Skeletal muscle cell (primary cell): Measurements from ENCODE around the gene ZBTB45.
"Not testable (repeated sequence)": the region's sequence is repeated elsewhere in the genome, so short reads cannot be mapped to it uniquely, and the experiment has no call there.

Experiments
- DNase-seq: peaks from one replicate; pipeline ENCODE4 v3.0.0-alpha.2; 2010; ENCODE audit warnings: low read depth
- H3K4me3 ChIP-seq: 2 replicates; pipeline ENCODE4 v1.5.1; 2011; ENCODE audit warnings: low read depth, mild to moderate bottlenecking, control low read depth, low read length, moderate library complexity

ZBTB45 gene

GRCh38 chr19:58514564-58515022 is 5.0 kb downstream of the ZBTB45 start:
- no peak for DNase-seq
- peak overlapping the region; percentile 55 for H3K4me3 ChIP-seq

- peak overlapping the region; percentile 55 for H3K4me3 ChIP-seq
- peak; percentile 56 for DNase-seq
Measured at GRCh38 chr19:58513694-58514563, 5.7 kb downstream of the ZBTB45 start.

- DNase-seq: no peak
- no peak overlapping the region for H3K4me3 ChIP-seq
Measured at GRCh38 chr19:58513213-58513693, 6.4 kb downstream of the ZBTB45 start.

- DNase-seq: no peak
- H3K4me3 ChIP-seq: no peak within 1 kb of the TSS
Measured at GRCh38 chr19:58511353-58512208, 8.0 kb downstream of the ZBTB45 start, which contains the start of gene SLC27A5. Gene SLC27A5 (minus strand): TSS chr19:58511992. CDS start chr19:58511955, 37 bp downstream.

GRCh38 chr19:58510084-58510862 is 9.3 kb downstream of the ZBTB45 start:
- no peak overlapping the region for H3K4me3 ChIP-seq
- DNase-seq: no peak

GRCh38 chr19:58509731-58510083 is 9.9 kb downstream of the ZBTB45 start:
- DNase-seq: no peak
- H3K4me3 ChIP-seq: no peak overlapping the region

GRCh38 chr19:58507602-58508223 is 11.9 kb downstream of the ZBTB45 start:
- H3K4me3 ChIP-seq, DNase-seq: not testable (repeated sequence)

GRCh38 chr19:58500242-58500641 is 19.4 kb downstream of the ZBTB45 start:
- peak overlapping the region; percentile 58 for H3K4me3 ChIP-seq
- no peak for DNase-seq

- H3K4me3 ChIP-seq: peak overlapping the region; percentile 58
- DNase-seq: peak; percentile 93
Measured at GRCh38 chr19:58499021-58499927, 20.3 kb downstream of the ZBTB45 start.

GRCh38 chr19:58498316-58499020 is 21.1 kb downstream of the ZBTB45 start:
- peak overlapping the region; percentile 58 for H3K4me3 ChIP-seq
- DNase-seq: no peak

GRCh38 chr19:58497634-58498170 is 21.9 kb downstream of the ZBTB45 start:
- H3K4me3 ChIP-seq: no peak overlapping the region
- DNase-seq: no peak

- H3K4me3 ChIP-seq: no peak overlapping the region
- no peak for DNase-seq
Measured at GRCh38 chr19:58492265-58492664, 27.3 kb downstream of the ZBTB45 start.

GRCh38 chr19:58491393-58491792 is 28.2 kb downstream of the ZBTB45 start:
- H3K4me3 ChIP-seq: no peak overlapping the region

GRCh38 chr19:58484349-58484748 is 35.3 kb downstream of the ZBTB45 start:
- DNase-seq, H3K4me3 ChIP-seq: not testable (repeated sequence)

More at GRCh38 chr19:58491393-58491792, 28.2 kb downstream of the ZBTB45 start:
- no peak for DNase-seq

GRCh38 chr19:58483776-58484175 is 35.8 kb downstream of the ZBTB45 start:
- no peak overlapping the region for H3K4me3 ChIP-seq
- DNase-seq: no peak

GRCh38 chr19:58482372-58482771 is 37.2 kb downstream of the ZBTB45 start:
- no peak for DNase-seq
- no peak overlapping the region for H3K4me3 ChIP-seq

- no peak for DNase-seq
Measured at GRCh38 chr19:58480831-58481230, 38.8 kb downstream of the ZBTB45 start.

More at GRCh38 chr19:58480831-58481230, 38.8 kb downstream of the ZBTB45 start:
- no peak overlapping the region for H3K4me3 ChIP-seq
